ENCODE measurements around the gene TSHZ3. TPM values are rescaled to one million over a fixed set of nuclear protein-coding genes. Genes with fewer than 3 reads are reported as not detected.

The TSHZ3 gene
- polyA plus RNA-seq, 1 donor from 2014 or later, result 2.4 TPM

- Histone ChIP-seq H3K4me2 (ENCODE audit: low read length) (no peak overlapping the region), H3K9ac (ENCODE audit: low read length) (no peak overlapping the region), H3K9me3 (ENCODE audit: low read length) (no peaks in the 10 kb centered on the region), H3K27me3 (ENCODE audit: insufficient read depth, low read depth, low read length) (no peaks in the 10 kb centered on the region), H2AFZ (ENCODE audit: low read depth, low read length) (no peak overlapping the region), H3K36me3 (ENCODE audit: insufficient read depth, low read length) (no peaks in the 10 kb centered on the region), H3K27ac (ENCODE audit: low read length) (no peak overlapping the region), H3K9me2 (ENCODE audit: insufficient read depth, low read length) (no peaks in the 10 kb centered on the region), H4K20me1 (ENCODE audit: insufficient read depth) (no peaks in the 10 kb centered on the region), H3F3A (ENCODE audit: insufficient read depth, low read length, poor library complexity, severe bottlenecking) (no peaks in the 10 kb centered on the region), H3K79me2 (replicated peaks; ENCODE audit: insufficient read depth, low read length) (no peaks in the 10 kb centered on the region), H3K4me3 (ENCODE audit: low read length) (no peak overlapping the region)
- TF ChIP-seq, protein P1, sequence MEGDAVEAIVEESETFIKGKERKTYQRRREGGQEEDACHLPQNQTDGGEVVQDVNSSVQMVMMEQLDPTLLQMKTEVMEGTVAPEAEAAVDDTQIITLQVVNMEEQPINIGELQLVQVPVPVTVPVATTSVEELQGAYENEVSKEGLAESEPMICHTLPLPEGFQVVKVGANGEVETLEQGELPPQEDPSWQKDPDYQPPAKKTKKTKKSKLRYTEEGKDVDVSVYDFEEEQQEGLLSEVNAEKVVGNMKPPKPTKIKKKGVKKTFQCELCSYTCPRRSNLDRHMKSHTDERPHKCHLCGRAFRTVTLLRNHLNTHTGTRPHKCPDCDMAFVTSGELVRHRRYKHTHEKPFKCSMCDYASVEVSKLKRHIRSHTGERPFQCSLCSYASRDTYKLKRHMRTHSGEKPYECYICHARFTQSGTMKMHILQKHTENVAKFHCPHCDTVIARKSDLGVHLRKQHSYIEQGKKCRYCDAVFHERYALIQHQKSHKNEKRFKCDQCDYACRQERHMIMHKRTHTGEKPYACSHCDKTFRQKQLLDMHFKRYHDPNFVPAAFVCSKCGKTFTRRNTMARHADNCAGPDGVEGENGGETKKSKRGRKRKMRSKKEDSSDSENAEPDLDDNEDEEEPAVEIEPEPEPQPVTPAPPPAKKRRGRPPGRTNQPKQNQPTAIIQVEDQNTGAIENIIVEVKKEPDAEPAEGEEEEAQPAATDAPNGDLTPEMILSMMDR (IDR thresholded peaks at IDR 0.05; ENCODE audit: poor library complexity, severe bottlenecking), result no peak
- TF ChIP-seq EZH2 (IDR thresholded peaks at IDR 0.05; ENCODE audit: borderline replicate concordance, insufficient read depth, low read length, poor library complexity, severe bottlenecking) (no peak), MXI1 (conservative IDR thresholded peaks at IDR 0.05; ENCODE audit: poor library complexity, severe bottlenecking) (no peak), SMC3 (conservative IDR thresholded peaks at IDR 0.05; ENCODE audit: poor library complexity) (no peak), EP300 (conservative IDR thresholded peaks at IDR 0.05; ENCODE audit: poor library complexity, severe bottlenecking) (no peak)
Measured at GRCh38 chr19:31330761-31331160, 18.5 kb downstream of the TSHZ3 start.

GRCh38 chr19:31330237-31330636, 19.0 kb downstream of the TSHZ3 start:
- Histone ChIP-seq H3K4me3 (ENCODE audit: low read length) (no peak overlapping the region), H3K27me3 (ENCODE audit: insufficient read depth, low read depth, low read length) (no peaks in the 10 kb centered on the region), H3K27ac (ENCODE audit: low read length) (no peak overlapping the region), H3K9me3 (ENCODE audit: low read length) (no peaks in the 10 kb centered on the region), H4K20me1 (ENCODE audit: insufficient read depth) (no peaks in the 10 kb centered on the region), H3K9me2 (ENCODE audit: insufficient read depth, low read length) (no peaks in the 10 kb centered on the region), H3K4me2 (ENCODE audit: low read length) (no peak overlapping the region), H3F3A (ENCODE audit: insufficient read depth, low read length, poor library complexity, severe bottlenecking) (no peaks in the 10 kb centered on the region), H3K79me2 (replicated peaks; ENCODE audit: insufficient read depth, low read length) (no peaks in the 10 kb centered on the region), H3K9ac (ENCODE audit: low read length) (no peak overlapping the region), H3K36me3 (ENCODE audit: insufficient read depth, low read length) (no peaks in the 10 kb centered on the region), H2AFZ (ENCODE audit: low read depth, low read length) (no peak overlapping the region)
- no peak for TF ChIP-seq POLR2AphosphoS5 (IDR thresholded peaks at IDR 0.05)
- TF ChIP-seq REST (IDR thresholded peaks at IDR 0.05; ENCODE audit: borderline replicate concordance), result no peak
- no peak for TF ChIP-seq SMC3 (conservative IDR thresholded peaks at IDR 0.05; ENCODE audit: poor library complexity)
- TF ChIP-seq EZH2 (IDR thresholded peaks at IDR 0.05; ENCODE audit: borderline replicate concordance, insufficient read depth, low read length, poor library complexity, severe bottlenecking), result no peak
- TF ChIP-seq, protein P1 (IDR thresholded peaks at IDR 0.05; ENCODE audit: poor library complexity, severe bottlenecking), result no peak
- TF ChIP-seq RAD21 (conservative IDR thresholded peaks at IDR 0.05), result no peak
- TF ChIP-seq MXI1 (conservative IDR thresholded peaks at IDR 0.05; ENCODE audit: poor library complexity, severe bottlenecking), result no peak
- TF ChIP-seq TAF1 (IDR thresholded peaks at IDR 0.05; ENCODE audit: low read depth), result no peak
- no peak for TF ChIP-seq EP300 (conservative IDR thresholded peaks at IDR 0.05; ENCODE audit: poor library complexity, severe bottlenecking)
